Keratinocyte (primary cell): ENCODE results near the gene DCDC1. TPM values are rescaled to one million over a fixed set of nuclear protein-coding genes. Genes with fewer than 3 reads are reported as not detected.

Source experiments
- DNase-seq: peaks from one replicate; pipeline ENCODE4 v3.0.0-alpha.2; 2011; ENCODE audit warnings: low read depth, missing footprints, low spot score
- FAIRE-seq: peaks from 2 replicates; lab custom pipeline; 2011; peaks lifted over from hg19 to GRCh38; lab: Jason Lieb, UNC
- H2AFZ ChIP-seq: 2 replicates; pipeline ENCODE4 v1.6.0; 2012; ENCODE audit warnings: low read length, control low read depth, inconsistent platforms; ENCODE audit not compliant: control insufficient read depth
- H3K27ac ChIP-seq: 2 replicates; pipeline ENCODE4 v1.5.1; 2011; ENCODE audit warnings: low read length; ENCODE audit not compliant: control insufficient read depth, insufficient read depth
- H3K27me3 ChIP-seq: 3 replicates; pipeline ENCODE4 v1.6.0; 2011; ENCODE audit warnings: low read length; ENCODE audit not compliant: control insufficient read depth, insufficient read depth; ENCODE audit errors: extremely low read depth
- H3K36me3 ChIP-seq, 2 experiments: 2 replicates in 1 of 2; 3 replicates in 1 of 2; pipeline ENCODE4 v1.5.1; 2011; ENCODE audit warnings: low read length in 2 of 2, mild to moderate bottlenecking in 1 of 2; ENCODE audit not compliant: control insufficient read depth in 2 of 2, insufficient read depth in 2 of 2; ENCODE audit errors: extremely low read depth in 1 of 2
- H3K4me1 ChIP-seq: 3 replicates; pipeline ENCODE4 v1.5.1; 2011; ENCODE audit warnings: low read length; ENCODE audit not compliant: control insufficient read depth, insufficient read depth; ENCODE audit errors: extremely low read depth
- H3K4me2 ChIP-seq: 3 replicates; pipeline ENCODE4 v1.6.0; 2011; ENCODE audit warnings: low read depth, low read length; ENCODE audit not compliant: control insufficient read depth, insufficient read depth; ENCODE audit errors: extremely low read depth
- H3K4me3 ChIP-seq, 3 experiments: fragments of 200-600 bp in 1 of 3; sonication (generic) in 1 of 3; 2 replicates in 2 of 3; 3 replicates in 1 of 3; pipeline ENCODE4 v1.5.1; 2011 to 2016; ENCODE audit warnings: low read length in 3 of 3, mild to moderate bottlenecking in 3 of 3, control low read depth in 2 of 3, inconsistent platforms in 1 of 3, low read depth in 1 of 3, mixed read lengths in 1 of 3, mixed run types in 1 of 3, moderate library complexity in 1 of 3; ENCODE audit not compliant: control insufficient read depth in 2 of 3, insufficient read depth in 2 of 3; ENCODE audit errors: extremely low read depth in 1 of 3
- H3K79me2 ChIP-seq: 2 replicates; pipeline ENCODE4 v1.6.0; 2012; ENCODE audit warnings: low read length; ENCODE audit not compliant: control insufficient read depth, insufficient read depth
- H3K9ac ChIP-seq: 3 replicates; pipeline ENCODE4 v1.6.0; 2011; ENCODE audit warnings: low read length; ENCODE audit not compliant: control insufficient read depth, insufficient read depth; ENCODE audit errors: extremely low read depth
- H3K9me1 ChIP-seq: 3 replicates; pipeline ENCODE4 v1.6.0; 2011; ENCODE audit warnings: low read length; ENCODE audit not compliant: control insufficient read depth, insufficient read depth; ENCODE audit errors: extremely low read depth
- H3K9me3 ChIP-seq: 2 replicates; pipeline ENCODE4 v1.5.1; 2012; ENCODE audit warnings: low read depth, low read length; ENCODE audit not compliant: control insufficient read depth
- H4K20me1 ChIP-seq: 3 replicates; pipeline ENCODE4 v1.6.0; 2011; ENCODE audit warnings: low read length; ENCODE audit not compliant: control insufficient read depth, insufficient read depth; ENCODE audit errors: extremely low read depth
- CTCF ChIP-seq, 3 experiments: IDR thresholded peaks in 1 of 3; conservative IDR thresholded peaks in 1 of 3; optimal IDR thresholded peaks in 1 of 3; 2 replicates in 2 of 3; 3 replicates in 1 of 3; pipeline versions ENCODE3 to v1.5.1; 2011; ENCODE audit warnings: low read length in 3 of 3, mild to moderate bottlenecking in 3 of 3, moderate library complexity in 2 of 3, control low read depth in 1 of 3, inconsistent platforms in 1 of 3; ENCODE audit not compliant: insufficient read depth in 2 of 3; ENCODE audit errors: extremely low read depth in 1 of 3
- EZH2 ChIP-seq: IDR thresholded peaks from one replicate; pipeline ENCODE4 v1.6.1; 2012; ENCODE audit warnings: inconsistent platforms, mild to moderate bottlenecking, low read length, moderate library complexity
- dilution Hi-C: fragments of 300-500 bp; cut with MboI; formaldehyde crosslinking; loops from one replicate; pipeline ENCODE4 v1.7.0; 2020; ENCODE audit warnings: low sequenced_read_pairs; ENCODE audit not compliant: extremely low pct_ligation_motif_present
- polyA plus RNA-seq, 5 experiments: library from polyadenylated mRNA; depleted of rRNA in 3 of 5; stranded (reverse) in 3 of 5; stranded (forward) in 1 of 5; unstranded in 1 of 5; fragments of >200 nt; gene quantifications; 1 replicate in 1 of 5; 2 replicates in 3 of 5; 3 replicates in 1 of 5; pipeline versions ENCODE4 v1.2.1 to v1.2.3, GENCODE V29; 2011 to 2012; ENCODE audit warnings: missing spikeins in 2 of 5, low read depth in 1 of 5, low replicate concordance in 1 of 5

The DCDC1 gene
- polyA plus RNA-seq, 1 donor (not counting 4 experiments of a cell fraction or from before 2014, with no cell fraction given), result 0.08 TPM

GRCh38 chr11:30992513-30992849 lies 377.1 kb downstream of the DCDC1 start:
- dilution Hi-C loops, result no loop called here
- H3K27ac ChIP-seq, result no peak overlapping the region

GRCh38 chr11:30991802-30992512 lies 377.6 kb downstream of the DCDC1 start:
- Histone ChIP-seq H3K4me2 (no peak overlapping the region), H3K9ac (no peak overlapping the region), H3K4me3 (no peak overlapping the region), H4K20me1 (no peaks in the 10 kb centered on the region), H3K36me3 (no peaks in the 10 kb centered on the region), H3K79me2 (no peaks in the 10 kb centered on the region), H3K27ac (no peak overlapping the region), H2AFZ (no peak overlapping the region), H3K27me3 (no peaks in the 10 kb centered on the region), H3K9me1 (no peaks in the 10 kb centered on the region), H3K9me3 (no peaks in the 10 kb centered on the region), H3K4me1 (no peaks in the 10 kb centered on the region)
- dilution Hi-C loops, result no loop called here
- FAIRE-seq (no peak), DNase-seq (no peak)
- TF ChIP-seq CTCF (optimal IDR thresholded peaks at IDR 0.05 in 1 of 3, IDR thresholded peaks at IDR 0.05 in 1 of 3, conservative IDR thresholded peaks at IDR 0.05 in 1 of 3; ENCODE audit: extremely low read depth in 1 of 3, insufficient read depth in 2 of 3, low read length in 3 of 3), result no peak
- TF ChIP-seq EZH2, result no peak

More at GRCh38 chr11:30992513-30992849, 377.1 kb downstream of the DCDC1 start:
- FAIRE-seq (no peak), DNase-seq (no peak)
- Histone ChIP-seq H4K20me1 (no peaks in the 10 kb centered on the region), H3K9me3 (no peaks in the 10 kb centered on the region), H3K4me3 (no peak overlapping the region), H3K27me3 (no peaks in the 10 kb centered on the region), H3K79me2 (no peaks in the 10 kb centered on the region), H2AFZ (no peak overlapping the region), H3K4me1 (no peaks in the 10 kb centered on the region), H3K9ac (no peak overlapping the region), H3K36me3 (no peaks in the 10 kb centered on the region), H3K4me2 (no peak overlapping the region), H3K9me1 (no peaks in the 10 kb centered on the region)
- TF ChIP-seq EZH2 (no peak), CTCF (optimal IDR thresholded peaks at IDR 0.05 in 1 of 3, IDR thresholded peaks at IDR 0.05 in 1 of 3, conservative IDR thresholded peaks at IDR 0.05 in 1 of 3; ENCODE audit: extremely low read depth in 1 of 3, insufficient read depth in 2 of 3, low read length in 3 of 3) (no peak)
